22Rv1 (cell line): Measurements from ENCODE around the gene RXRG.

Source experiments
- H3K27ac ChIP-seq: fragments of 450-650 bp; 2 replicates; pipeline ENCODE4 v1.5.1; 2017
- CTCF ChIP-seq: fragments of 450-650 bp; IDR thresholded peaks from 2 replicates; pipeline ENCODE4 v1.5.1; 2017; ENCODE audit warnings: mild to moderate bottlenecking
- ZFX ChIP-seq: fragments of 450-650 bp; IDR thresholded peaks from 2 replicates; pipeline ENCODE4 v1.6.1; 2017; ENCODE audit warnings: antibody characterized with exemption, borderline replicate concordance

RXRG gene

DNA sequence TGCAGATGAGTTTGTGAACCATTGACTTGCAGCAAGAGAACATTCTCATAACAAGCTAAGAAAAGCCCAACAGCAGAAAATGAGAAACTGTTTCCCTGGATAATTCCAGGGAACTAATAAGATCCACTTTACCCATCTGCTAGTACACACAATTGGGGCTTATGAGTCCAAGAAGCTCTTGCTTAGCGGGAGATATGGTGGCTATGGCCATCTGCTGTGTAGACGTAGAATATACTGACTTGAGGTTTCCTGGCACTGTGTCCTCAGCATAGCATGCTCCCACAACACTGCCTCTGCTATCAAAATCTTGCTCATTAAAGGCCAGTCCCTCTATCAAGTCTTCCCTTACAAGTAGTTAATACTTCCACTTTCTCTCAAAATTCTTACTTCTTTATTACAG lies 6.8 kb upstream of the RXRG start:
- TF ChIP-seq ZFX (no peak), CTCF (no peak)
- H3K27ac ChIP-seq = no peak overlapping the region

- TF ChIP-seq ZFX = no peak
- TF ChIP-seq CTCF = no peak
- no peak overlapping the region for H3K27ac ChIP-seq
Measured at GRCh38 chr1:165449131-165449530, 4.2 kb upstream of the RXRG start.

DNA sequence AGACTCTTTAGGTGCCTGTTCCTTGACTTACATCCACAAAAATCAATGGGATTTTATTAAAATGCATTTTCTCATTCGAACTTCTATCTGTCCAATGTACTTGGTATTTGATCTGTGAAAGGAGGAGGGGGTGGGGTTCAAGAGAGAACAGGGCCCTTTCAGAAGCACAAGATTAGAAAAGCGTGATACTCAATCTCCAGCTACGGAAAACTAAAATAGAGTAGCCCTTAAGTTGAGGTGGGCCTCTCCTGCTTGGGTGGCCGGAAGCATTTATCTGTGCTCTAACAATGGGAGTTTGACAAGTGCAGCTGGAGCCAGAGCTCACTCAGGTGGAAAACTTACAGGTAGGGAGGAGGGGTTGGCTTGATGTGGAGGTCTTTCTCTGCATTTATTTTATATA lies 462 bp upstream of the RXRG start:
- no peak overlapping the region for H3K27ac ChIP-seq
- TF ChIP-seq ZFX = no peak
- no peak for TF ChIP-seq CTCF

DNA sequence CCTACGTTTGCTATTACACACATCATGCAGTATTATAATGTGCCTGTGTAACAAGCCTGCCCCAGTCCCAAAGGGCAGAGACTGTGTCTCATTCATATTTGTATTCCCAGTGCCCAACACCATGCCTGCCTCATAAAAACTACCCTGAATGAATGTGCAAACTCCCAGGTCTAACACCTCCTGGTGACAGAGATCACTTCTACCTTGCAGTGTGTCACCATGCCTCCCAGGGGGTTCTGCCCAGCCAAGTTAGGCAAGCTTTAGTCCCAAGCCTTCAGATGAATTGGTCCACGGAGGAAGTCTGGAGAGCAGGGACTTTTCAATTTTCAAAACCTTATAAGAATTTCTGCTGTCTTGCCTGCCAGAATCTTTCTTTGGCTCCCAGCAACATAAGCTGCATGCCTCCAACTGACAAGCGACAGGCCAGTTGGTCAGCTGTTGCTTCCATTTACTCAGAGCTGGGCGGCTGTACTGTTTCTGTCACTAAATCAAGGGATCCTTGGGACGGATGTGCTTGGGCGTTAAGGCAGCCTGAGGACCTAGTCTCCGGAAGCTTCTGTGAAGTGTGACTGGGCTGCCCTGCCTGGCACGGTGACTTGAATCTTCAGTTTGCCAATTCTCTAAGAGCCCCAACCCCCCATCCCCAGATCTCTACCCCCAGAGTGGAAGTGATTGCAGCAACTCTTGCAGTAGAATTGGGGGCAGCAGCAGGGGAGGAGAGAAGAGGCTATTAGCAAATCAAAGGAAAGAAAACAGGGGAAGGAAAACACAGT lies 1.2 kb downstream of the RXRG start:
- H3K27ac ChIP-seq = no peak overlapping the region
- no peak for TF ChIP-seq CTCF
- no peak for TF ChIP-seq ZFX

DNA sequence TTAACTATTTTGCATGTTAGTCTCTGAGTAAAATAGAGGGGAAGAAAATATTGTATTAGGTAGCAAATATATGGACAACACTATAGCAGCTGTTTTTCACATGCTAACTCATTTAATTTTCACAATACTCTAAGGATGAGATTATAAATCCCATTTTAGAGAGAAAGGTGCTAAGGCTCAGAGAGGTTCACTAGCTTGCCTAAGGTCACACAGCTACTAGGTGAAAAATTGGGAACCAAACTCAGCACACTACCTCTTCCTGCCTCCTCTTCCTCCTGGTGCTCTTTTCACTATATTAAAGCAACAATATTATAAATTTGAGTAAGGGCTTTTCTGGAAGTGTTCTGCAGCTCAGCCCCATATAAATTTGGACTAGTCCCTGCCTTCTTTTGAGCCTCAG lies 2.3 kb downstream of the RXRG start:
- TF ChIP-seq CTCF (no peak), ZFX (no peak)
- H3K27ac ChIP-seq = no peak overlapping the region

- no peak for TF ChIP-seq ZFX
- no peak for TF ChIP-seq CTCF
- H3K27ac ChIP-seq = no peak overlapping the region
Measured at GRCh38 chr1:165442053-165442452, 2.9 kb downstream of the RXRG start.

GRCh38 chr1:165441166-165441880 lies 3.6 kb downstream of the RXRG start:
- no peak overlapping the region for H3K27ac ChIP-seq
- TF ChIP-seq ZFX (no peak), CTCF (no peak)
